ENCODE data around the gene ITPR1. TPM values are rescaled to one million over a fixed set of nuclear protein-coding genes. Genes with fewer than 3 reads are reported as not detected.

ITPR1 gene
- total RNA-seq, 1 donor from 2014 or later: 45.9 TPM

DNA sequence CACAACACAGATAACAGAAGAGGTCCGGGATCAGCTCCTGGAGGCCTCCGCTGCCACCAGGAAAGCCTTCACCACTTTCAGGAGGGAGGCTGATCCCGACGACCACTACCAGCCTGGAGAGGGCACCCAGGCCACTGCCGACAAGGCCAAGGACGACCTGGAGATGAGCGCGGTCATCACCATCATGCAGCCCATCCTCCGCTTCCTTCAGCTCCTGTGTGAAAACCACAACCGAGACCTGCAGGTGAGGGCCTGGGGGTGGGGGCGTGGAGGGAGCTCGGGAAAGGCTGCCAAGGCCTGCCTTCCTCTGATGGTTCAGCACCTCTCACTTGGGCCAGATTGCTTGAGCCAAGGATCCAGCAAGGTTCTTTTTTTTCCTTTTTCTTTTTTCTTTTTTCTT lies 275.4 kb downstream of the ITPR1 start:
- H3K36me3 Mint-ChIP-seq: peaks cover 16% of the 10 kb centered on the region
- H3K4me1 Mint-ChIP-seq (ENCODE audit: unreplicated experiment): peaks cover 5% of the 10 kb centered on the region
- no peak overlapping the region for H3K27ac Mint-ChIP-seq
- H3K9me3 Mint-ChIP-seq: peaks cover 14% of the 10 kb centered on the region
- no peak overlapping the region for H3K4me3 Mint-ChIP-seq
- no peak for DNase-seq (ENCODE audit: extremely low spot score, unreplicated experiment)
- TF ChIP-seq, protein P1, sequence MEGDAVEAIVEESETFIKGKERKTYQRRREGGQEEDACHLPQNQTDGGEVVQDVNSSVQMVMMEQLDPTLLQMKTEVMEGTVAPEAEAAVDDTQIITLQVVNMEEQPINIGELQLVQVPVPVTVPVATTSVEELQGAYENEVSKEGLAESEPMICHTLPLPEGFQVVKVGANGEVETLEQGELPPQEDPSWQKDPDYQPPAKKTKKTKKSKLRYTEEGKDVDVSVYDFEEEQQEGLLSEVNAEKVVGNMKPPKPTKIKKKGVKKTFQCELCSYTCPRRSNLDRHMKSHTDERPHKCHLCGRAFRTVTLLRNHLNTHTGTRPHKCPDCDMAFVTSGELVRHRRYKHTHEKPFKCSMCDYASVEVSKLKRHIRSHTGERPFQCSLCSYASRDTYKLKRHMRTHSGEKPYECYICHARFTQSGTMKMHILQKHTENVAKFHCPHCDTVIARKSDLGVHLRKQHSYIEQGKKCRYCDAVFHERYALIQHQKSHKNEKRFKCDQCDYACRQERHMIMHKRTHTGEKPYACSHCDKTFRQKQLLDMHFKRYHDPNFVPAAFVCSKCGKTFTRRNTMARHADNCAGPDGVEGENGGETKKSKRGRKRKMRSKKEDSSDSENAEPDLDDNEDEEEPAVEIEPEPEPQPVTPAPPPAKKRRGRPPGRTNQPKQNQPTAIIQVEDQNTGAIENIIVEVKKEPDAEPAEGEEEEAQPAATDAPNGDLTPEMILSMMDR (conservative IDR thresholded peaks at IDR 0.05): no peak
- H3K27me3 Mint-ChIP-seq: no peaks in the 10 kb centered on the region

DNA sequence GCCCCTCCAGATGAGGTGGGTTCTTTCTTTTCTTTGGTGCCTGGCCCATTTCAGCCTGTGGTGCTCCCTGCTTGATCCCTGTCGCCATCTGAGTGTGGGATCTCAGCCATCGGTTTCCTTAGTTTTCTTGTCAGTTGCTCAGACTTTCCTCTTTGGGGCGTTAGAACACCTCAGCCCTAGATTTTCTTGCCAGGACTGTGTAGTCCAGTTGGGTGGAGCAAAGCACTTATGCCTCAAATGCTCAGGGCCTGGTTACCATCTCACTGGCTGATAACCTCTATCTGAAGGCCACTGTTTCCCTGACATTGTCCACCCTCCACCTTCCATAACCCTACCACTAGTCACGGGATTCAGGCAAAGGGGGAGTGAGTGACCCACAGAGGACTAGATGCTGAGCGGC lies 277.4 kb downstream of the ITPR1 start:
- peaks cover 5% of the 10 kb centered on the region for H3K4me1 Mint-ChIP-seq (ENCODE audit: unreplicated experiment)
- no peak overlapping the region for H3K27ac Mint-ChIP-seq
- H3K27me3 Mint-ChIP-seq: no peaks in the 10 kb centered on the region
- H3K9me3 Mint-ChIP-seq: peaks cover 8% of the 10 kb centered on the region
- no peak overlapping the region for H3K4me3 Mint-ChIP-seq
- peaks cover 8% of the 10 kb centered on the region for H3K36me3 Mint-ChIP-seq
- TF ChIP-seq, protein P1 (conservative IDR thresholded peaks at IDR 0.05): no peak
- no peak for DNase-seq (ENCODE audit: extremely low spot score, unreplicated experiment)

DNA sequence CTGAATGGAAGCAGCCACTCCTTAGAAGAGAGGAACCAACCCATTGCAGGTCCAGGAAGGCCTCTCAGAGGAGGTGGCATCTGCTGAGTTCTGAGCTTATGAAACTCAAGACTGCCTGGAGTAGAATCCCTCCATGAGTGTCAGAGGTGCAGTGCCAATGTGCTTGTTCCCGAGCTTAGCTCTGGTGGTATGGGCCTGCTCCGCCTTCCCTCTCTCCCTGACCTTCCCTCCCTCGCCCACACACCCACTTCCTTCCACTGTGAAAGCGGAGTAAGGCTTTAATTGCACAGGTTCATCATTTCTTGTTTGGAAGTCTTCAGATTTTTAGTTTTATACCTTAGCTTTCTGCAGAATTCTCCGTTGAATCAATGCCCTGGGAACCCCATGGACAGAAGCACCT lies 278.1 kb downstream of the ITPR1 start:
- Mint-ChIP-seq H3K36me3 (peaks cover 3% of the 10 kb centered on the region), H3K9me3 (peaks cover 3% of the 10 kb centered on the region), H3K4me1 (ENCODE audit: unreplicated experiment) (peaks cover 5% of the 10 kb centered on the region), H3K27ac (no peak overlapping the region), H3K4me3 (no peak overlapping the region), H3K27me3 (no peaks in the 10 kb centered on the region)
- no peak for DNase-seq (ENCODE audit: extremely low spot score, unreplicated experiment)
- TF ChIP-seq, protein P1 (conservative IDR thresholded peaks at IDR 0.05): no peak

DNA sequence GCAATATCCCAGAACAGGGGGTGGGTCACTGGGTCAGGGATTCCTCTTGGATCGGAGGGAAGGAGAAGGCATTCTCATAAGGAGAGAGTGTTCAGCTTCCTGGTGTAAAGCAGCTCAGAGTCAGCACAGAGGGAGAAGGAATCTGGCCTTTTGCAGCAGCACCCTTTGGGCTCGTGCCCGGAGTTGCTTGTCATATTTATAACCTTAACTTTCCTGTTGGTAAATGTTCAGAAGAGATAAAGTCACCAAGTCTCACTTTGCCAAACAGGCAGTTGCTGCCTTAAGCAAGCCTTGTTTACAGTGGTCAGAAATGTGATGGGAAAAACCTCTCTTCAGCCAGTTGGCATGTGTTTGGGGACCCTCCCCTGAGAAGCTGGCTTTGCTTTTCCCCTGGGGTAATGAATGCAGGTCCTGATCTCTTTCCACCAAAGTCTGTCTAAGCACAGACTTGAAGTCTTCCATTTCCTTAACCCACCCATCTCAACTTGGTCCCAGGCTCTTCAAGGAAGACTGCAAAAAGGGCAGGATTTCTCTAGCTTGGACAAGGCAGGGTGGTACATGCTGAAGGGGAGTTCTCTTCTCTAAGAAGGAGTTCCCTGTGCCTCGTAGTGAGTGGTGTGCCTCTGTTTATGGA lies 279.1 kb downstream of the ITPR1 start:
- Mint-ChIP-seq H3K27me3 (no peaks in the 10 kb centered on the region), H3K4me1 (ENCODE audit: unreplicated experiment) (peaks cover 14% of the 10 kb centered on the region), H3K36me3 (no peaks in the 10 kb centered on the region), H3K27ac (no peak overlapping the region), H3K9me3 (no peaks in the 10 kb centered on the region), H3K4me3 (no peak overlapping the region)
- TF ChIP-seq, protein P1 (conservative IDR thresholded peaks at IDR 0.05): no peak
- DNase-seq (ENCODE audit: extremely low spot score, unreplicated experiment): no peak

DNA sequence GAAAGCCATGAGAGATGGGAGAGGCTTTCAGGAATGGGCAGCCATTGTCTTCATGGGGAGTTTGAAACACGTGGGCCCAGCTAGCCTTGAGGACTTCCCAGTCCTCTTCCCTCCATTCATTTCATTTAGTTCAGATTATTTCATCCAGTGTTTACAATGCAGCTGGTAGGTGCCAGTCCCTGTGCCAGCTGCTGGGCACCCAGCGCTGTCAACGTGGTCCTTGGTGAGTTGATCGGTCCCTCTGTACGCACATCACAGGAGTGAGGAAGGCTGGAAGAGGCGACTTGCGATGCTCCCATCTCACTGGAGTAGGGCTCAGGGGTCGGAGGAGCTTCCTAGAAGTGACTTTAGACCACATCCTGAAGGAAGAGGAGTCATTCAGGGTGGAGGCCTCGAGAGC lies 279.7 kb downstream of the ITPR1 start:
- no peaks in the 10 kb centered on the region for H3K9me3 Mint-ChIP-seq
- H3K36me3 Mint-ChIP-seq: no peaks in the 10 kb centered on the region
- peaks cover 17% of the 10 kb centered on the region for H3K4me1 Mint-ChIP-seq (ENCODE audit: unreplicated experiment)
- TF ChIP-seq, protein P1 (conservative IDR thresholded peaks at IDR 0.05): no peak
- no peak for DNase-seq (ENCODE audit: extremely low spot score, unreplicated experiment)
- H3K27me3 Mint-ChIP-seq: no peaks in the 10 kb centered on the region
- no peak overlapping the region for H3K27ac Mint-ChIP-seq
- no peak overlapping the region for H3K4me3 Mint-ChIP-seq

All from type B pancreatic cell (in vitro differentiated cells).